OCI-LY3 (cell line): ENCODE measurements around the gene SLC23A3.

Experiments used
- EZH2phosphoT487 ChIP-seq: fragments of 200-600 bp; shearing (Covaris generic); IDR thresholded peaks from 2 replicates; pipeline ENCODE4 v1.6.1; 2018; ENCODE audit warnings: antibody characterized with exemption, mixed run types, low read depth
- TF ChIP-seq, protein P1 (sequence below): fragments of 200-600, 300-600 bp; sonication (generic); IDR thresholded peaks from 2 replicates; pipeline ENCODE4 v1.5.1; 2014; ENCODE audit warnings: antibody characterized with exemption, low read length, low read depth

DNA sequence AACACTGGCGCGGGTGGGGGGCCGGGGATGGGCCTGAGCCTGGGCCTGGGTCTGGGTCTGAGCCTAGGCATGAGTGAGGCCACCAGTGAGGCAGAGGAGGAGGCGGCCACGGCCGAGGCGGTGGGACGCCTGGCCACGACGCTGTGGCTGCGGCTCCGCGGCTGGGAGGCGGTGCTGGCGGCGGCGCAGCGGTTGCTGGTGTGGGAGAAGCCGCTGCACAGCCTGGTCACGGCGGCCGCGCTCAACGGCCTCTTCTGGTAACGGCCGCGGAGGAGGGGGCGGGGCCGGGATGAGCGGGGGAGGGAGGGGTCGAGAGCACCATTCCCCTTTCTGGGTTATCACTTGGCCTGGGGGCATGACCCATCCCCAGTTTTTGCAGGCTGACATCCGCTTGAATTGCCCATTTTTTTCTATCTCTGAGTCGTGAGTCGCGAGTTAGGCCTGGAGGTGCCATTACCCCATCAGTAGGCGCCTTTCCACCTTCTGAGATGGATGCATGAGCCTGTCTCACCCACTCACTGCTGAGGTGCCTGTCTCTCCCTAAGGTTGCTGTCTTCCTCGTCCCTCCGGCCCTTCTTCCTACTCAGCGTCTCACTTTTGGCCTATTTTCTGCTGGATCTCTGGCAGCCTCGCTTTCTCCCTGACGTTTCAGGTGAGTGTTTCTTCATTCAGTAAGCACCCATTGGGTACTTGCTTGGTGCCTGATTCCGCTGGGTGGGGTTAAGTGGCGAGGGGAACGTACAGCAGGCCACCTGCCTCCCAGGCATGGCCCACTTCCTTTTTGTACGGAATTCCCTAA, 8.7 kb upstream of the SLC23A3 start:
- TF ChIP-seq, protein P1, sequence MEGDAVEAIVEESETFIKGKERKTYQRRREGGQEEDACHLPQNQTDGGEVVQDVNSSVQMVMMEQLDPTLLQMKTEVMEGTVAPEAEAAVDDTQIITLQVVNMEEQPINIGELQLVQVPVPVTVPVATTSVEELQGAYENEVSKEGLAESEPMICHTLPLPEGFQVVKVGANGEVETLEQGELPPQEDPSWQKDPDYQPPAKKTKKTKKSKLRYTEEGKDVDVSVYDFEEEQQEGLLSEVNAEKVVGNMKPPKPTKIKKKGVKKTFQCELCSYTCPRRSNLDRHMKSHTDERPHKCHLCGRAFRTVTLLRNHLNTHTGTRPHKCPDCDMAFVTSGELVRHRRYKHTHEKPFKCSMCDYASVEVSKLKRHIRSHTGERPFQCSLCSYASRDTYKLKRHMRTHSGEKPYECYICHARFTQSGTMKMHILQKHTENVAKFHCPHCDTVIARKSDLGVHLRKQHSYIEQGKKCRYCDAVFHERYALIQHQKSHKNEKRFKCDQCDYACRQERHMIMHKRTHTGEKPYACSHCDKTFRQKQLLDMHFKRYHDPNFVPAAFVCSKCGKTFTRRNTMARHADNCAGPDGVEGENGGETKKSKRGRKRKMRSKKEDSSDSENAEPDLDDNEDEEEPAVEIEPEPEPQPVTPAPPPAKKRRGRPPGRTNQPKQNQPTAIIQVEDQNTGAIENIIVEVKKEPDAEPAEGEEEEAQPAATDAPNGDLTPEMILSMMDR = no peak
- TF ChIP-seq EZH2phosphoT487 = no peak
